HG03575 (cell line): ENCODE results near the gene DGCR2.

ENCODE experiments used
- ATAC-seq: cut with Tn5 transposase; IDR thresholded peaks from one replicate; pipeline ENCODE4 v1.9.1; 2021; ENCODE audit not compliant: unreplicated experiment, insufficient number of reproducible peaks, low FRiP score; ENCODE audit errors: extremely low read depth

DGCR2 gene

GRCh38 chr22:19147195-19147780, 25.1 kb upstream of the DGCR2 start:
- no peak for ATAC-seq

GRCh38 chr22:19146215-19146968, 24.2 kb upstream of the DGCR2 start:
- no peak for ATAC-seq

- ATAC-seq = no peak
Measured at GRCh38 chr22:19143967-19144400, 21.8 kb upstream of the DGCR2 start.

- ATAC-seq = no peak
Measured at GRCh38 chr22:19143212-19143611, 21.0 kb upstream of the DGCR2 start.

- ATAC-seq = no peak
Measured at GRCh38 chr22:19142394-19142793, 20.2 kb upstream of the DGCR2 start.

- ATAC-seq = no peak
Measured at GRCh38 chr22:19139974-19140373, 17.8 kb upstream of the DGCR2 start.

DNA sequence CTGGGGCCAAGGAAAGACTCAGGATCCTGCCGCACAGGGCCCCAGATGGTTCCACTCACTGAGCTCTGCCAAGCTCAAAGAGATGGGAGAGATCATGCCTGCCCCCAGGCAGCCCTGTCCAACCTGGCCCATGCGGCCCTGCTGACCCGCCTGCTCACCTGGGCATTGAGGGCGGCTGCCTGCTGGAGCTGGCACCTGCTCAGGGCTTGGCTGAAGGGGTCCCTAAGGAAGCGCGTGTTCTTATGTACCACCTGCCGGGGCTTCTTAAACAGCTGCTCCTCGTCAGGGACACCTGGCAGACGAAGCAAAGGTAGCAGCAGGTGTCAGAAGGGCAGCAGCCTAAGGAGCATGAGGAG, 16.8 kb upstream of the DGCR2 start:
- no peak for ATAC-seq

DNA sequence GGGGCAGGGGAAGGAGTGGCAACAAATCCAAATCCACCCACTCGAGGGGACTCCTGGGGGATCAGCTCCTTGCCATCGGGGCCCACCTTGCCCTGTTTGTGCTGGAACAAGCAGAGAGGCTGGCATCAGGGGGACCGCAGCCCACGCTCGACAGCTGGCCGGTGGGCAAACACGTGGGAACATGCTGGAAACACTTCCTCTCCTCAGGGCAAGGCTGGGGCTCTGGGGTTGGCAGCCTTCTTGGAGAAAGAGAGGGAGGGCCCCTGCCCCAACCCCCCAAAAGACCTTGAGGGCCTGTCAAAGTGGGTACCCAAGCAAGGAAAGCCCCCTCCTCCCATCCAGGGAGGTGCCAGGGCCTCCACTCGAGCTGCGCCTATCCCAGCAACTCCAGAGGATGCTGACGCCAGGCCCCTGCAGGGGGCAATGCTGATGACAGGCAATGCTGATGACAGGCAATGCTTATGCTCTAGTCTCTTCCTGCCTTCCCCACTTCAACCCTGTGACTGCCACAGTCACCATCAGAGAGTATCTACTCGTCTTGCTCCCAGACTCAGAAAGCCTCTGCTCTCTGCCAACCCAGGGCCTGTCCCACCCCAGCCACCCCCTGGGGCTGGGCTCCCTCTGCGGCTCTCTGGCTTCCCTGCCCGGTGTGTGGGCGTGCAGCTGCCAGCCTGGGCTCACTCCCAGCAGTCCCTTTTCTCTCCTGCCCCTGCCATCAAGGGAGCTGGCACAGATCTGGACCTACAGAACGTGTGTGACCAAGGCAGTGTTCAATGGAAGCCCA, 16.2 kb upstream of the DGCR2 start:
- no peak for ATAC-seq

GRCh38 chr22:19137384-19138216, 15.4 kb upstream of the DGCR2 start:
- ATAC-seq = no peak

DNA sequence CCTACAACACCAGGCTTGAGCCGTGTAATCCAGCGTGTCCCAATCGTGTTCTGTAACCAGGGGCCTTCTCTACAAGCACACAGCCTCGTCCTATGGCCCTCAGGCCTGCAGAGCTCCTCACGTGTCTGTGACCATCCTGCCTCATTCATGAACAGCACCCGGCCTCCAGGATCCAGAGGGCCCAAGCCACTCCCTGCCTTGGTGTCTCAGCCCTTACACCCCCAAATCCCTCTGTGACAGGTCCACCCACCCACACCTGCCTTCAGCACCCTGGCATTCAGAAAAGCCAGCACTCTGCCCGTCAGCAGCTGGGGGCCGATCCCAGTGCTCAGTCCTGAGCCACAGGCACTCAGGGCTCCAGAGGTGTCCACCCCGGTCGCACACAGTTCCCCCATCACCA, 14.7 kb upstream of the DGCR2 start:
- ATAC-seq = no peak

DNA sequence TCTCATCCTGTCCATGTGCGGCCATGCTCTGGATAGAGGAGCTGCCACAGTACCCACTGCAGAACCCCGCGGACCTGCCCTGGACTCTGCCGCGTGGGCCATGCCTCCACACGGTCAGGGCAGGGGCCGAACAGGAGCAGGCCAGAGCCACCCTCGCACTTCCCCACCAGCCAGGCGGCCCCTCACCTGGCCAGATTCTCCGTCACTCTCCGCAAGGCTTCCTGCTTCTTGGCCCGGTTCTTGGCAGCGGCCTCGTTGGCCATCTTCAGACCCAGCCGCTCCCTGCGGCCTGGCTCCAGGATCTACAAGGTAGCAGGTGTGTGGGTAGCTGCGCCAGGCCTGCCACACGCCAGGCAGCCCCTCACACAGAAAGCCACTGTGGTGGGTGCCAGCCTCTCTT, 12.7 kb upstream of the DGCR2 start:
- no peak for ATAC-seq

DNA sequence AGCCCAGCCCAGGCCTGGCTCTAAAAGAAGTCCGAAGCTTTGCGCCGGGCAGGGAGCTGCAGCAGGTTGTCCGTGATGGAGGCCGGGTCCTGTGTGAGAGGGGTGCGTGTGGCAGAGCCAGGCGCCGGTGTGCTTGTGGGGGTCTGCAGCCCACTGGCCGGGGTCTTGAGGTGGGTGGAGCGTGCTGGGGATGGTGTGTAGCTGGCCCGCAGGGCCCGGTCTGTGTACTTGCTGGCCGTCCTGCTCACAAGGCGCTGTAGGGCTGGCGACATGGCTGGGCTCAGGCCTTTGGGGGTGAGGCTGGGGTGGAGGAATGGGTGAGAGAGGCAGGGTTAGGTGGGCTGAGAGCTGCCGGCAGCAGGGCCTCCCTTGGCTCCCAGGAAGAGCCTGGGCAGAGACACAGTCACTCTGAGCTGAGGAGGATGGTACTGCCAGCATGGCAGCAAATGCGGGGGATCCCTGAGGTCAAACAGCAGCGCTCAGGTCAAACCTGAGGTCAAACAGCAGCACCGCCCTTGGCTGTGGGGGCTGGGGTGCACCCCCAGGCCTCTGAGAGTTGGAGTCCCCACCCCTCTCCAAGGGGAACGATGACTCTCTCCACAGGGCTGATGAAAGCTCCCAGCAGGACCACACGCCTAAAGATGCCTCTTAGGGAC, 12.1 kb upstream of the DGCR2 start:
- no peak for ATAC-seq

DNA sequence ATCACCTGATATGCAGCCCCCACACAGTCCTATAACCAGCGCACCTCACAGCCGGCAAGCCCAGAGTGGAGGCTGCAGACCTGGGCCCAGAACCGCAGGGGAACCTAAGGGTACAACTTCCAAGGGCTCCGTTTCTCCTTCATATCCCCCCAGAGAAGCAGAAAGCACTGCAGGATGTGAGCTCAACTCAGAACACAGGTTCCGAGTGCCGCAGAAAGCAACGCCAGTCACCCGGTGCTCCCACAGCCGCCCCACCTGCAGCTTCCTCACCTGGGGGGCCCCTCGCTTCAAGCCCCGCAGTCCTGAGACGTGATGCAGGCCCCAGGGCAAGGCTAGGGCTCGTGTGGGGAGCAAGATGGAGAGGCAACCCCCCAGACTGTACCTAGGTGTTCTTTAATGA, 11.3 kb upstream of the DGCR2 start:
- ATAC-seq = no peak

DNA sequence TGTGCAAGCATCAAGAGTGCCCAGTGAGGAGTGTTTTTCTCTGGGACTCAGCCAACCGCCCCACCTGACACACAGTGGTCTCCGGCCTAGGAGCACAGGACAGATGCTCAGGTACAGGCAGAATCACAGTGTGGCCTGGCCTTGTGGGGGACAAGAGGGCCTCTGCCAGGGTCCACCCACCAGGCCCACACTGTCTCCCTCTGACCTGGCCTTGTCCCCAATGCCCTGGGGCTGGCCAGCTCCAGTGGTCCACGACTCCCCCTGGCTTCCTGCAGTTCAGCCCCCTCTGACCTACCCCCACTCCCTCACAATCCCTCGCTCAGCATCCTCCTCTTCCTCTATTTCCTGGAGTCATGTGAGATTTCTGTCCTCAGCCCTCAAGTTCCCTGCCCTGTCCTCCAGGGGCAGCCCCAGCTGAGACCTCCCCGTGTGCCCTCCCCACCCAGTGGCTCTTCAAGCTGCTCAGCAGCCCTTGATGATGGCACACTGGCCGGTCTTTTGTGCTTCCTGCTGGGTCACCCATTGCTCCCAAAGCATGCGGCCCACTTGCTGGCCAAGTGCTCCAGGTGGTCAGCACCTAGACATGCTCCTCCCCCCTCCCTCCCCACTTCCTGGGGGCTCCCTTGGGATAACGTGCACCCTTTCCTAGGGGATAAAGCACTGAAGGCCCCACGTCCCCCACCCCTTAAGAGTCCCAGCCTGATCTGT, 10.6 kb upstream of the DGCR2 start:
- ATAC-seq = no peak

GRCh38 chr22:19132153-19132552, 9.9 kb upstream of the DGCR2 start:
- ATAC-seq = no peak

GRCh38 chr22:19131685-19132015, 9.4 kb upstream of the DGCR2 start:
- no peak for ATAC-seq

DNA sequence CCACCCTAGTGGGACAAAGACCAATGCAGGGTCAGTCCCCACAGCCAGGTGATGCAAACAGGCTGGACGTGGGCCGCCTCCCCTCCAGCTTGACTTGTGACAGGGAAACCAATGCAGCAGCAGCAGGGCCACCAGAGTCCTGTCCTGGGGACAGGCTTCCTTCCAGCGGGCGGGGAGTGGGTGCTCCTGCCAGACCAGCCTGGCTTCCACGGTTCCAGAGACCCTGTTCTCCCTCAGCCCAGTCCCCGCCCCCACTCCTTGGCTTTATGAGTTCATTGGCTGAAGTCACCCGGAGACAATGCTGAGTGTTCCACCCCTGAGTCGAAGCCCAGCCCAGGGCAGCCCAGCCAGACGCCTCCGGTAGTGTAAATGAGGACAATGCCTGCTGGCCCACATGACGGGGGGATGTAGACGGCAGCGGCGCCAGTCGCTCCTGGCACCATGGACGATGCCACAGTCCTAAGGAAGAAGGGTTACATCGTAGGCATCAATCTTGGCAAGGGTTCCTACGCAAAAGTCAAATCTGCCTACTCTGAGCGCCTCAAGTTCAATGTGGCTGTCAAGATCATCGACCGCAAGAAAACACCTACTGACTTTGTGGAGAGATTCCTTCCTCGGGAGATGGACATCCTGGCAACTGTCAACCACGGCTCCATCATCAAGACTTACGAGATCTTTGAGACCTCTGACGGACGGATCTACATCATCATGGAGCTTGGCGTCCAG, 8.9 kb upstream of the DGCR2 start, which contains the start of gene TSSK2:
Gene TSSK2, plus strand, starts transcription at position 350 of the 726 bp plus-strand sequence. Its CDS starts 92 bp downstream, at position 442.
- no peak for ATAC-seq

DNA sequence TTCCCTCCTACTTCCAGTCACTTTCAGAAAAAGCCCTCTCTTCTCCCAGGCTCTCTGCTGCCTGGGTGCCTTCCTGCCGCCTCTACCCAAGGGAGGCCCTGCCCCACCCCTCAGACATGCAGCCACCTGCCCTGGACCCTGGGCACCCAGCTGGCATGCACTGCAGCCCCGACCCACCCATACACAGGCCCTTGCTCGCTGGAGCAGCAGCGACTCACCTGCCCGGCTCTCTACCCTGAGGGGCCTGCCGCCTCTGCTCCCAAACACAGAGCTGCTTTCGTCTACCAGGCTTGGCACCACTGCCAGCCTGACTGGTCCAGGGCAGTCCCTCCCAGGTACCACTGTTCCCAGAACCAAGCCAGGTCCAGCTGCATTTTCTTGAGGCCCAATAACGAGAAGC, 7.7 kb upstream of the DGCR2 start:
- ATAC-seq = no peak
